Thoracic aorta (tissue), 2 donors: Measurements from ENCODE around the gene SLC35F1. TPM values are rescaled to one million over a fixed set of nuclear protein-coding genes. Genes with fewer than 3 reads are reported as not detected.

ENCODE experiments used
- ATAC-seq: fragments of 150-250 bp; one replicate; pipeline ENCODE4 v1.8.0; 2017; ENCODE audit warnings: low read depth; ENCODE audit not compliant: insufficient number of reproducible peaks, low FRiP score
- DNase-seq: peaks from one replicate; pipeline ENCODE4 v3.0.0-alpha.2; 2020; ENCODE audit warnings: low spot score
- H3K27ac ChIP-seq, 2 donors: fragments of 200-600 bp; sonication (generic); 1 replicate in 1 of 2; 2 replicates in 1 of 2; pipeline ENCODE4 v1.5.1; 2016; ENCODE audit warnings: mild to moderate bottlenecking in 2 of 2, moderate library complexity in 2 of 2
- H3K27me3 ChIP-seq: fragments of 200-600 bp; sonication (generic); replicated peaks from 2 replicates; pipeline ENCODE4 v1.6.0; 2016; ENCODE audit warnings: mild to moderate bottlenecking; ENCODE audit not compliant: insufficient read depth
- H3K36me3 ChIP-seq: fragments of 200-600 bp; sonication (generic); one replicate; pipeline ENCODE4 v1.5.1; 2016
- H3K4me1 ChIP-seq, 2 donors: fragments of 200-600 bp; sonication (generic); 1 replicate in 1 of 2; 2 replicates in 1 of 2; pipeline versions ENCODE4 v1.5.1 to v1.6.0; 2016; ENCODE audit warnings: low read depth in 2 of 2, mild to moderate bottlenecking in 1 of 2; ENCODE audit not compliant: control insufficient read depth in 1 of 2
- H3K4me3 ChIP-seq: fragments of 200-600 bp; sonication (generic); 2 replicates; pipeline ENCODE4 v1.5.1; 2016; ENCODE audit warnings: mild to moderate bottlenecking
- H3K9me3 ChIP-seq: fragments of 200-600 bp; sonication (generic); 2 replicates; pipeline ENCODE4 v1.5.1; 2016
- total RNA-seq, 2 donors: library from RNA; depleted of rRNA; stranded (reverse); fragments of >200 nt; gene quantifications; one replicate each; pipeline versions ENCODE4 v1.1.0 to v1.2.3, GENCODE V29; 2016
- TF ChIP-seq, protein P1 (sequence below): fragments of 200-600 bp; sonication (generic); IDR thresholded peaks from one replicate; pipeline ENCODE4 v1.5.1; 2019; ENCODE audit warnings: antibody characterized with exemption

SLC35F1 gene
- total RNA-seq, 2 donors from 2014 or later = 0.81 to 3.0 TPM

DNA sequence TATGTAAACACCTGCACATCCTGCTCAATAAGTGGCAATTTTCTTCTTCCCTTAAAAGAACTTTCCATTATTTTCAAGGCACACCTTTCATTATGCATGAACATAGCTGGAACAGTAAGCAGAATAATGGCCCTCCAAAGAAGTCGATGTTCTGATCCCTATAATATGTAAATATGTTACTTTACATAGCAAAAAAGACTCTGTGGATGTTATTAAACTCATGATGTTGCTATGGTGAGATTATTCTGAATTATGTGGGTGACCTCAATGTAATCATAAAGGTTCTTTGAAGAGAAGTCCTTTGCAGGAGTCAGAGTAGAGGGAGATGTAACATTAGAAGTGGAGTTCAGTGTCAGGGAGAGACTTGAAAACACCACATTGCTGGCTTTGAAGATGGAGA is 341.1 kb downstream of the SLC35F1 start:
- H3K4me1 ChIP-seq = no peaks in the 10 kb centered on the region
- H3K4me3 ChIP-seq = no peak overlapping the region
- TF ChIP-seq, protein P1, sequence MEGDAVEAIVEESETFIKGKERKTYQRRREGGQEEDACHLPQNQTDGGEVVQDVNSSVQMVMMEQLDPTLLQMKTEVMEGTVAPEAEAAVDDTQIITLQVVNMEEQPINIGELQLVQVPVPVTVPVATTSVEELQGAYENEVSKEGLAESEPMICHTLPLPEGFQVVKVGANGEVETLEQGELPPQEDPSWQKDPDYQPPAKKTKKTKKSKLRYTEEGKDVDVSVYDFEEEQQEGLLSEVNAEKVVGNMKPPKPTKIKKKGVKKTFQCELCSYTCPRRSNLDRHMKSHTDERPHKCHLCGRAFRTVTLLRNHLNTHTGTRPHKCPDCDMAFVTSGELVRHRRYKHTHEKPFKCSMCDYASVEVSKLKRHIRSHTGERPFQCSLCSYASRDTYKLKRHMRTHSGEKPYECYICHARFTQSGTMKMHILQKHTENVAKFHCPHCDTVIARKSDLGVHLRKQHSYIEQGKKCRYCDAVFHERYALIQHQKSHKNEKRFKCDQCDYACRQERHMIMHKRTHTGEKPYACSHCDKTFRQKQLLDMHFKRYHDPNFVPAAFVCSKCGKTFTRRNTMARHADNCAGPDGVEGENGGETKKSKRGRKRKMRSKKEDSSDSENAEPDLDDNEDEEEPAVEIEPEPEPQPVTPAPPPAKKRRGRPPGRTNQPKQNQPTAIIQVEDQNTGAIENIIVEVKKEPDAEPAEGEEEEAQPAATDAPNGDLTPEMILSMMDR = no peak
- no peak for ATAC-seq
- H3K27ac ChIP-seq = no peak overlapping the region
- H3K27me3 ChIP-seq = no peaks in the 10 kb centered on the region
- no peak for DNase-seq
- no peaks in the 10 kb centered on the region for H3K9me3 ChIP-seq
- H3K36me3 ChIP-seq = no peaks in the 10 kb centered on the region

DNA sequence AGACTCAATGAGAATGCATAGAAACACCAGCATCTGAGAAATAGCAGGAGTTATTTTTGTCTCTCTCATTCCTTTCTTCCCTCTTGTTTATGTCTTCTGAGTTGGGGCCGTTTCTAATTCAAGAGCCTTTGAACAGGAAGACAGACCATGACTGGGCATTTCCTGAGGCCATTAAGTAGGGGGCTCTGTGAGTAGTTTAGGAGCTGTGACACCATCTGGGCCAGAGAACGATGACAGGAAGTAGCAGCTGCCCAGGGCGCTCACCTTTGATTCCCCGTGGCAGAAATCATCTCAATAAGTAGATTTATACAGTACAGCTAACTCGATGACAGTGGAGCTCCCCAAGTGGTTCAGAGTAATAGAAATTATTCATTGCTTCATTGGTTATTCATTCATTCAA is 342.6 kb downstream of the SLC35F1 start:
- DNase-seq = no peak
- TF ChIP-seq, protein P1 = no peak
- H3K4me3 ChIP-seq = no peak overlapping the region
- no peaks in the 10 kb centered on the region for H3K36me3 ChIP-seq
- no peaks in the 10 kb centered on the region for H3K9me3 ChIP-seq
- no peaks in the 10 kb centered on the region for H3K4me1 ChIP-seq
- no peak for ATAC-seq
- H3K27ac ChIP-seq = no peak overlapping the region
- no peaks in the 10 kb centered on the region for H3K27me3 ChIP-seq

DNA sequence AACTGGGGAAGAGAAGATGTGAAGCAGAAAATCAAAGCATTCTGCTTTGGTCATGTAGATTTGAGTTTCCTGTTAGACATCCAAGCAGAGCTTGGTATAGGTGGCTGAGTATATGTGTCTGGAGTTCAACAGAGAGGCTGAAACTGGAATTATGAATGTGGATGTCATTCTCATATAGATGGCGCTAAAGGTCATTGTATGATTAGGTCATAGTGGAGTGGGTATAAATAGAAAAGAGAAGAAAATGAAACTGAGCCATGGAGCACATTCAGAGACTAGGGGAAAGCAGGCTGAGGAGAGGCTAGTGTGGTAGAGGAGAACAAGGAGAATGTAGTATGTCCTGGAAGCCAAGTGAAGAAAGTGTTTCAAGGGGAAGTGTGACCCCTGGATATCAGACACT is 345.4 kb downstream of the SLC35F1 start:
- Histone ChIP-seq H3K4me3 (no peak overlapping the region), H3K36me3 (no peaks in the 10 kb centered on the region), H3K4me1 (no peaks in the 10 kb centered on the region), H3K27me3 (no peaks in the 10 kb centered on the region), H3K27ac (no peak overlapping the region), H3K9me3 (no peaks in the 10 kb centered on the region)
- DNase-seq (no peak), ATAC-seq (no peak)
- TF ChIP-seq, protein P1 = no peak

DNA sequence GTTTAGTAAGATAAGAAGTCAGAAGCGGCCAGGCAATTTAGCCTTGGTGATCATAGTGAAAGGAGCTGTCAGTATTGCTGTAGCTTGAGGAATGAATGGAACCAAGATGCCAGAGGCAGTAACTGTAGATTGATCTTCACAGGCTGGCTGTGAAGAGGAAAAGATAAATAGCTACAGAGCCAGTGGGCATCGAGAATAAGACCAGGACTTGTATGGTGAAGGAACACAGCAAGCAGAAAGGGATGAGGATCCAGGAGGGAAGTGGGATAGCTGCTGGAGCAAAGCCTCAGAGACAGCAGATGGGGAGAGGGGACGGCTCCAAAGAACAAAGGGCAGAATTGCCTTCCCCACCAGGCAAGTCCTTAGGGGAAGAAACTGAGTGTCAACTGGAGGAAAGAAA is 346.7 kb downstream of the SLC35F1 start:
- no peak for ATAC-seq
- Histone ChIP-seq H3K27ac (no peak overlapping the region), H3K36me3 (no peaks in the 10 kb centered on the region), H3K27me3 (no peaks in the 10 kb centered on the region), H3K9me3 (no peaks in the 10 kb centered on the region), H3K4me3 (no peak overlapping the region), H3K4me1 (no peaks in the 10 kb centered on the region)
- TF ChIP-seq, protein P1 = no peak
- DNase-seq = no peak

DNA sequence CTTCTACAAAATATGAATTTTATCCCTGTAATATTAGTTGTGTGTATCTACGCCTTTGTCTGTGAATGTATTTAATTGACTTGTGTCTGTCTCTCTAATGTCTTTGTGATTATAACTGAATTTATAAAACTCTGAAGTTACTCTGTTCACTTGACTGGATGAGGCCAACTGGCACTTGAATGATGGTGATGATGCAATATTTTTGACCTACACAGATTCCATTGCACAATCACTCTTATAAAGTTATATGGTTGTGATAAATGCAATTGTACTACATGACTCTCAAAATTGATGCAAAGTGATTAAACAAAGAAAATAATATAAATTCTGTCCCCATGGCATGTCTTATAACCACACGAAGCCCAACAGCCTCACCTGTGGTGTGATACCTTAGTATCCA is 353.8 kb downstream of the SLC35F1 start:
- no peak for ATAC-seq
- Histone ChIP-seq H3K4me3 (no peak overlapping the region), H3K27ac (no peak overlapping the region), H3K36me3 (no peaks in the 10 kb centered on the region), H3K27me3 (no peaks in the 10 kb centered on the region), H3K4me1 (no peaks in the 10 kb centered on the region), H3K9me3 (peaks cover 3% of the 10 kb centered on the region)
- no peak for DNase-seq
- TF ChIP-seq, protein P1 = no peak
